Measurements from ENCODE around the gene EXOSC2.

EXOSC2 gene

GRCh38 chr9:130740218-130741023 lies 46.8 kb downstream of the EXOSC2 start:
- Histone ChIP-seq H3K4me1 (ENCODE audit: control insufficient read depth in 1 of 2, insufficient read depth in 2 of 2, low read length in 2 of 2) (peaks cover 0 to 4% of the 10 kb centered on the region in 2 donors), H3K27me3 (ENCODE audit: low read depth, low read length) (no peaks in the 10 kb centered on the region), H3K36me3 (ENCODE audit: control insufficient read depth in 1 of 2, insufficient read depth in 2 of 2, low read length in 2 of 2) (no peaks in the 10 kb centered on the region), H3K9me3 (ENCODE audit: control insufficient read depth in 1 of 2, low read length in 2 of 2) (no peaks in the 10 kb centered on the region), H3K4me3 (ENCODE audit: low read depth in 1 of 2, low read length in 2 of 2) (no peak overlapping the region), H3K27ac (ENCODE audit: low read length) (no peak overlapping the region)

DNA sequence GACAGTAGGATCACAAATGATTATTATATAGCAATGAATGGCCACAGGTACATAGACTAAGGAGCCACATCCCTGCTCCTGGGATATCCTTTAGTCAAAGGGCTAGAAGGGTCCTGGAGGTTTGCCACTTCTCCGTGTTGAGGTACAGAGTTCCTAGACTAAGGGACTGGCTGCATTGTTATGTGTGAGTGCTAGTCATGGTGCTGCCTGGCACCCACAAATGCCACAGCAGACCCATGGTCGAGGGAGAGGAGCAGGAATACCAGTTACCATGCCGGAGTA lies 47.4 kb downstream of the EXOSC2 start:
- Histone ChIP-seq H3K4me1 (ENCODE audit: control insufficient read depth in 1 of 2, insufficient read depth in 2 of 2, low read length in 2 of 2) (peaks cover 0 to 4% of the 10 kb centered on the region in 2 donors), H3K27ac (ENCODE audit: low read length) (no peak overlapping the region), H3K4me3 (ENCODE audit: low read depth in 1 of 2, low read length in 2 of 2) (no peak overlapping the region), H3K27me3 (ENCODE audit: low read depth, low read length) (no peaks in the 10 kb centered on the region), H3K36me3 (ENCODE audit: control insufficient read depth in 1 of 2, insufficient read depth in 2 of 2, low read length in 2 of 2) (no peaks in the 10 kb centered on the region), H3K9me3 (ENCODE audit: control insufficient read depth in 1 of 2, low read length in 2 of 2) (no peaks in the 10 kb centered on the region)

- H3K4me1 ChIP-seq (ENCODE audit: control insufficient read depth in 1 of 2, insufficient read depth in 2 of 2, low read length in 2 of 2): peaks cover 0 to 4% of the 10 kb centered on the region in 2 donors
- no peaks in the 10 kb centered on the region for H3K36me3 ChIP-seq (ENCODE audit: control insufficient read depth in 1 of 2, insufficient read depth in 2 of 2, low read length in 2 of 2)
- no peak overlapping the region for H3K4me3 ChIP-seq (ENCODE audit: low read depth in 1 of 2, low read length in 2 of 2)
- H3K27ac ChIP-seq (ENCODE audit: low read length): no peak overlapping the region
- H3K9me3 ChIP-seq (ENCODE audit: control insufficient read depth in 1 of 2, low read length in 2 of 2): no peaks in the 10 kb centered on the region
- no peaks in the 10 kb centered on the region for H3K27me3 ChIP-seq (ENCODE audit: low read depth, low read length)
Observed at GRCh38 chr9:130741831-130742449, 48.4 kb downstream of the EXOSC2 start.

GRCh38 chr9:130743656-130744055 lies 50.1 kb downstream of the EXOSC2 start:
- Histone ChIP-seq H3K27me3 (ENCODE audit: low read depth, low read length) (no peaks in the 10 kb centered on the region), H3K36me3 (ENCODE audit: control insufficient read depth in 1 of 2, insufficient read depth in 2 of 2, low read length in 2 of 2) (no peaks in the 10 kb centered on the region), H3K4me3 (ENCODE audit: low read depth in 1 of 2, low read length in 2 of 2) (no peak overlapping the region), H3K27ac (ENCODE audit: low read length) (no peak overlapping the region), H3K9me3 (ENCODE audit: control insufficient read depth in 1 of 2, low read length in 2 of 2) (no peaks in the 10 kb centered on the region), H3K4me1 (ENCODE audit: control insufficient read depth in 1 of 2, insufficient read depth in 2 of 2, low read length in 2 of 2) (peaks cover 0 to 4% of the 10 kb centered on the region in 2 donors)

GRCh38 chr9:130745210-130745800 lies 51.7 kb downstream of the EXOSC2 start:
- H3K9me3 ChIP-seq (ENCODE audit: control insufficient read depth in 1 of 2, low read length in 2 of 2): no peaks in the 10 kb centered on the region
- H3K27ac ChIP-seq (ENCODE audit: low read length): no peak overlapping the region
- H3K4me3 ChIP-seq (ENCODE audit: low read depth in 1 of 2, low read length in 2 of 2): no peak overlapping the region
- no peaks in the 10 kb centered on the region for H3K36me3 ChIP-seq (ENCODE audit: control insufficient read depth in 1 of 2, insufficient read depth in 2 of 2, low read length in 2 of 2)
- peaks cover 0 to under 1% of the 10 kb centered on the region in 2 donors for H3K4me1 ChIP-seq (ENCODE audit: control insufficient read depth in 1 of 2, insufficient read depth in 2 of 2, low read length in 2 of 2)
- H3K27me3 ChIP-seq (ENCODE audit: low read depth, low read length): no peaks in the 10 kb centered on the region

- no peak overlapping the region for H3K4me3 ChIP-seq (ENCODE audit: low read depth in 1 of 2, low read length in 2 of 2)
- no peaks in the 10 kb centered on the region for H3K36me3 ChIP-seq (ENCODE audit: control insufficient read depth in 1 of 2, insufficient read depth in 2 of 2, low read length in 2 of 2)
- no peak overlapping the region for H3K27ac ChIP-seq (ENCODE audit: low read length)
- no peaks in the 10 kb centered on the region for H3K27me3 ChIP-seq (ENCODE audit: low read depth, low read length)
- H3K4me1 ChIP-seq (ENCODE audit: control insufficient read depth in 1 of 2, insufficient read depth in 2 of 2, low read length in 2 of 2): no peaks in the 10 kb centered on the region
- no peaks in the 10 kb centered on the region for H3K9me3 ChIP-seq (ENCODE audit: control insufficient read depth in 1 of 2, low read length in 2 of 2)
Observed at GRCh38 chr9:130745829-130746228, 52.2 kb downstream of the EXOSC2 start.

DNA sequence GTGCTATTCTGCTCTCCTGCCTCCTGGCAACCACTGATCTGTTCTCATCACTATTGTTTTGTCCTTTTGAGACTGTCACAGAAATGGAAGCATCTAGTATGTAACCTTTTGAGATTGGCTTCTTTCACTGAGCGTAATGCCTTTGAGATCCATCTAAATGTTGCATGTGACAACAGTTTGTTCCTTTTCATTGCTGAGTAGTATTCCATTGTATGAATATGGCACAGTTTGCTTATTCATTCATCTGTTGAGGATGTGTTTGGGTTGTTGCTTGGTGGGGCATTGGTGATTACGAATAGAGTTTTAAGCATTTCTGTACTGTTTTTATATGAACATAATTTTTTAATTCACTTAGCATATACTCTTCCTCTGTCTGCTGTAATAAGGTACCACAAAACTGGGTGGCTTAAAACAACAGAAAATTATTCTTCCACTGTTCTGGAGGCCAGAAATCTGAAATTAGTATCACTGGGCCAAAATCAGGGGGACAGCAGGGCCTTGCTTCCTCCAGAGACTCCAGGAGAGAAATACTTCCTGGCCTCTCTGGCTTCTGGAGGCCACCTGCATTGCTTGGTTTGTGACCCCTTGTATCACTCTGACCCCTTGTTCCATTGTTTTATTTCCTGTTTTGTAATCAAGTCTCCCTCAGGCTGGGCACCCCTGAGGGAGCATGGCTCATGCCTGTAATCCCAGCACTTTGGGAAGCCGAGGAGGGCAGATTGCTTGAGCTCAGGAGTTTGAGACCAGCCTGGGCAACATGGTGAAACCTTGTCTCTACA lies 53.0 kb downstream of the EXOSC2 start:
- Histone ChIP-seq H3K36me3 (ENCODE audit: control insufficient read depth in 1 of 2, insufficient read depth in 2 of 2, low read length in 2 of 2) (no peaks in the 10 kb centered on the region), H3K4me3 (ENCODE audit: low read depth in 1 of 2, low read length in 2 of 2) (no peak overlapping the region), H3K27me3 (ENCODE audit: low read depth, low read length) (no peaks in the 10 kb centered on the region), H3K4me1 (ENCODE audit: control insufficient read depth in 1 of 2, insufficient read depth in 2 of 2, low read length in 2 of 2) (no peaks in the 10 kb centered on the region), H3K9me3 (ENCODE audit: control insufficient read depth in 1 of 2, low read length in 2 of 2) (no peaks in the 10 kb centered on the region), H3K27ac (ENCODE audit: low read length) (no peak overlapping the region)

- no peak overlapping the region for H3K4me3 ChIP-seq (ENCODE audit: low read depth in 1 of 2, low read length in 2 of 2)
- H3K27me3 ChIP-seq (ENCODE audit: low read depth, low read length): no peaks in the 10 kb centered on the region
- H3K36me3 ChIP-seq (ENCODE audit: control insufficient read depth in 1 of 2, insufficient read depth in 2 of 2, low read length in 2 of 2): no peaks in the 10 kb centered on the region
- no peak overlapping the region for H3K27ac ChIP-seq (ENCODE audit: low read length)
- no peaks in the 10 kb centered on the region for H3K9me3 ChIP-seq (ENCODE audit: control insufficient read depth in 1 of 2, low read length in 2 of 2)
- H3K4me1 ChIP-seq (ENCODE audit: control insufficient read depth in 1 of 2, insufficient read depth in 2 of 2, low read length in 2 of 2): peaks cover 0 to 7% of the 10 kb centered on the region in 2 donors
Observed at GRCh38 chr9:130751631-130752355, 58.2 kb downstream of the EXOSC2 start.
